HFFc6 (cell line): Measurements from ENCODE around the gene STK10. TPM values are rescaled to one million over a fixed set of nuclear protein-coding genes. Genes with fewer than 3 reads are reported as not detected.
"Not testable (repeated sequence)": the region's sequence is repeated elsewhere in the genome, so short reads cannot be mapped to it uniquely, and the experiment has no call there.

Source experiments
- DNase-seq: peaks from one replicate; pipeline ENCODE4 v3.0.0-alpha.2; 2018
- H3K27ac Mint-ChIP-seq: 2 replicates; pipeline ENCODE4 v1.8.0; 2020; ENCODE audit warnings: mild to moderate bottlenecking, mixed read lengths
- H3K27me3 Mint-ChIP-seq: 2 replicates; pipeline ENCODE4 v1.8.0; 2021; ENCODE audit warnings: mild to moderate bottlenecking, moderate library complexity, mixed read lengths; ENCODE audit not compliant: insufficient read depth
- H3K36me3 Mint-ChIP-seq: 2 replicates; pipeline ENCODE4 v1.8.0; 2021; ENCODE audit warnings: low read depth, mixed read lengths
- H3K4me1 Mint-ChIP-seq: 2 replicates; pipeline ENCODE4 v1.8.0; 2020; ENCODE audit warnings: low read depth, mixed read lengths
- H3K4me3 Mint-ChIP-seq: 2 replicates; pipeline ENCODE4 v1.8.0; 2020; ENCODE audit warnings: mild to moderate bottlenecking, moderate library complexity, mixed read lengths
- H3K9me3 Mint-ChIP-seq: 2 replicates; pipeline ENCODE4 v1.8.0; 2020; ENCODE audit warnings: mild to moderate bottlenecking, mixed read lengths
- total RNA-seq, 6 experiments: library from RNA; stranded (reverse); fragmentation: NEBNext Ultra II Directional; extraction: Animal tissue kit (Norgen Biotek cat#: 25700); gene quantifications; 2 replicates in 1 of 6; 3 replicates in 5 of 6; pipeline ENCODE4 v1.2.3, GENCODE V29; 2021
- TF ChIP-seq, protein P1 (sequence below): fragments of 200-600 bp; sonication (generic); IDR thresholded peaks from 2 replicates; pipeline ENCODE4 v1.5.0; 2021; ENCODE audit warnings: antibody characterized with exemption, mild to moderate bottlenecking

STK10 gene
- total RNA-seq, 6 experiments from 2014 or later, result 39.8 to 51.6 (median 47.5) TPM

DNA sequence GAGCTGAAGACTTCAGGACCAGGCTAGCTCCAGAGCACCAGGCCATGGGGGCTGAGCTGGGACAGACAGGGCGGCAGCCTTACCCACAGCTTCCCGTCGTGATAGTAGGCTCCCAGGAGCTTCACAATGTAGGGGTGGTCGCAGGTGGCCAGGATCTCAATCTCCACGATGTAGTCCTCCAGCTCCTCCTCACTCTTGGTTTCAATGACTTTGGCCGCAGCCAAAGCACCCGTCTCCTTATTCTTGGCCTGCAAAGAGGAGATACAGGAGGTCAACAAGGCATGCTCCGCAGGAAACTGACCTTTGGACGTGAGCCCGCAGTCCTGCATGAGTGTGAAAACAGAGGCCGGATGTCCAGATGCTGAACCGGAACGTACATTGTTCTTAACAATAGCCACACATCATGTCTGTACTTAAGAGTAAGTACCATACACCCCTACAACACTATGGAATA lies 31.5 kb downstream of the STK10 start:
- Mint-ChIP-seq H3K36me3 (peaks cover 38% of the 10 kb centered on the region), H3K4me3 (no peak overlapping the region), H3K9me3 (no peaks in the 10 kb centered on the region), H3K4me1 (0 out of 2 replicates have a peak, but pooled peaks cover 5% of the 10 kb centered on the region), H3K27me3 (no peaks in the 10 kb centered on the region; the same call in 1 of the 2 replicates), H3K27ac (no peak overlapping the region)
- TF ChIP-seq, protein P1, sequence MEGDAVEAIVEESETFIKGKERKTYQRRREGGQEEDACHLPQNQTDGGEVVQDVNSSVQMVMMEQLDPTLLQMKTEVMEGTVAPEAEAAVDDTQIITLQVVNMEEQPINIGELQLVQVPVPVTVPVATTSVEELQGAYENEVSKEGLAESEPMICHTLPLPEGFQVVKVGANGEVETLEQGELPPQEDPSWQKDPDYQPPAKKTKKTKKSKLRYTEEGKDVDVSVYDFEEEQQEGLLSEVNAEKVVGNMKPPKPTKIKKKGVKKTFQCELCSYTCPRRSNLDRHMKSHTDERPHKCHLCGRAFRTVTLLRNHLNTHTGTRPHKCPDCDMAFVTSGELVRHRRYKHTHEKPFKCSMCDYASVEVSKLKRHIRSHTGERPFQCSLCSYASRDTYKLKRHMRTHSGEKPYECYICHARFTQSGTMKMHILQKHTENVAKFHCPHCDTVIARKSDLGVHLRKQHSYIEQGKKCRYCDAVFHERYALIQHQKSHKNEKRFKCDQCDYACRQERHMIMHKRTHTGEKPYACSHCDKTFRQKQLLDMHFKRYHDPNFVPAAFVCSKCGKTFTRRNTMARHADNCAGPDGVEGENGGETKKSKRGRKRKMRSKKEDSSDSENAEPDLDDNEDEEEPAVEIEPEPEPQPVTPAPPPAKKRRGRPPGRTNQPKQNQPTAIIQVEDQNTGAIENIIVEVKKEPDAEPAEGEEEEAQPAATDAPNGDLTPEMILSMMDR, result no peak
- DNase-seq, result no peak

DNA sequence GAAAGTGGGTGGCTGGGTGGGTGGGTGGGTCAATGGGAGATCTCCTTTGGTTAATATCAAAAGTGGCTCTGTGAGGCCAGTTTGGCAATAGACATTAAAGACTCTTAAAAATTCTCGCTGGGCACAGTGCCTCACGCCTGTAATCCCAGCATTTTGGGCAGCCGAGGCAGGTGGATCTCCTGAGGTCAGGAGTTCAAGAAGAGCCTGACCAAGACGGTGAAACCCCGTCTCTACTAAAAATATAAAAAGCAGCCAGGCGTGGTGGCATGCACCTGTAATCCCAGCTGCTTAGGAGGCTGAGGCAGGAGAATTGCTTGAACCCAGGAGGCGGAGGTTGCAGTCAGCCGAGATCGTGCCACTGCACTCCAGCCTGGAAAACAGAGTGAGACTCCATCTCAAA lies 32.9 kb downstream of the STK10 start:
- not testable (repeated sequence) for H3K4me3 Mint-ChIP-seq, H3K27me3 Mint-ChIP-seq, H3K27ac Mint-ChIP-seq, H3K9me3 Mint-ChIP-seq, DNase-seq
- peaks cover 16% of the 10 kb centered on the region for H3K4me1 Mint-ChIP-seq
- H3K36me3 Mint-ChIP-seq, result peaks cover 41% of the 10 kb centered on the region

DNA sequence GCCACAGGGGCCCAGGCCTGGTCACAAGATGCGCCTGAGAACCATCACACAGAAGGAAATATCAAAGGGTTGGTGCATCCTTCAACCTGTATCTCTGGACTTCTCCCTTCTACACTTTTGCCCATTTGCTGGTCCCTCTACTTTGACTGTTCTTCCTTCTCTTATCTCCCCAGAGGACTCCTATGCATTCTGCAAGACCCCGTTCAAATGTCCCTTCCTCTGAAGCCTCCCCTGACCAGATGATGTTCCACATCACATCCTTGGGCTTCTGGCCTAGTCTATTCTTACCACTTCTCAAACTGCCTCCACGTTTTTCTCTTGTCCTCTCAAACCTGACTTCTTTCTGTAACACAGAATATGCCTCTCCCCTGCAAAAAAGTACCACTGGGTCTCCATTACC lies 34.3 kb downstream of the STK10 start:
- TF ChIP-seq, protein P1, result no peak
- no peaks in the 10 kb centered on the region; the same call in 1 of the 2 replicates for H3K27me3 Mint-ChIP-seq
- H3K27ac Mint-ChIP-seq, result peak overlapping the region; percentile 44
- no peak for DNase-seq
- H3K4me3 Mint-ChIP-seq, result no peak overlapping the region
- H3K4me1 Mint-ChIP-seq, result peaks cover 26% of the 10 kb centered on the region
- no peaks in the 10 kb centered on the region for H3K9me3 Mint-ChIP-seq
- H3K36me3 Mint-ChIP-seq, result peaks cover 41% of the 10 kb centered on the region

DNA sequence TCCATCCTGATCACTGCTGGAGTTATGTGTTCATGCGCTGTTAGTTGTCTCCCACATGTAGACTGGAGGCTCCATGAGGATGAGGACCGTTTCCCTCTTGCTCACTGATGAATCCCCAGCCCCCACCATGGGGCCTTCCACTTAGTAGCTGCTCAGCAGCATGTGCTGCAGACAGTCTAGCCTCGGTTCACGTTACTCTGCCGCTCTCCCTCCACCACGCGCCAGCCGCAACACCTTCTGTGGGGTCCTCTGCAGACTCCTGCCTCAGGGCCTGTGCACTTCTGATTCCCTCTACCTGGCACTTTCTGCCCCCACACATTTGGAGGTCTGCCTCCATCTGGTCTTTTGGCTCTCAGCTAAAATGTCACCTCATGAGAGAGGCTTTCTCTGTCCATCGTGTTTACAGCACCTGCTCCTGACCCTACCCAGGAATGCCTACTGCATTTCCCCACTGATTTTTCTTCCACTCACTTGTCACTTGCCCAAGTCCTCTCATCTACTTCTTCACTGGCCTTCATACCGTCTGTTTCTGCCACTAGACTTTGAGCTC lies 36.3 kb downstream of the STK10 start:
- no peaks in the 10 kb centered on the region for H3K9me3 Mint-ChIP-seq
- H3K4me3 Mint-ChIP-seq, result no peak overlapping the region
- DNase-seq, result no peak
- H3K4me1 Mint-ChIP-seq, result peaks cover 27% of the 10 kb centered on the region
- peaks cover 33% of the 10 kb centered on the region for H3K36me3 Mint-ChIP-seq
- H3K27me3 Mint-ChIP-seq, result peaks cover 2% of the 10 kb centered on the region; the same call in 1 of the 2 replicates
- TF ChIP-seq, protein P1, result no peak
- H3K27ac Mint-ChIP-seq, result peak overlapping the region; percentile 14

DNA sequence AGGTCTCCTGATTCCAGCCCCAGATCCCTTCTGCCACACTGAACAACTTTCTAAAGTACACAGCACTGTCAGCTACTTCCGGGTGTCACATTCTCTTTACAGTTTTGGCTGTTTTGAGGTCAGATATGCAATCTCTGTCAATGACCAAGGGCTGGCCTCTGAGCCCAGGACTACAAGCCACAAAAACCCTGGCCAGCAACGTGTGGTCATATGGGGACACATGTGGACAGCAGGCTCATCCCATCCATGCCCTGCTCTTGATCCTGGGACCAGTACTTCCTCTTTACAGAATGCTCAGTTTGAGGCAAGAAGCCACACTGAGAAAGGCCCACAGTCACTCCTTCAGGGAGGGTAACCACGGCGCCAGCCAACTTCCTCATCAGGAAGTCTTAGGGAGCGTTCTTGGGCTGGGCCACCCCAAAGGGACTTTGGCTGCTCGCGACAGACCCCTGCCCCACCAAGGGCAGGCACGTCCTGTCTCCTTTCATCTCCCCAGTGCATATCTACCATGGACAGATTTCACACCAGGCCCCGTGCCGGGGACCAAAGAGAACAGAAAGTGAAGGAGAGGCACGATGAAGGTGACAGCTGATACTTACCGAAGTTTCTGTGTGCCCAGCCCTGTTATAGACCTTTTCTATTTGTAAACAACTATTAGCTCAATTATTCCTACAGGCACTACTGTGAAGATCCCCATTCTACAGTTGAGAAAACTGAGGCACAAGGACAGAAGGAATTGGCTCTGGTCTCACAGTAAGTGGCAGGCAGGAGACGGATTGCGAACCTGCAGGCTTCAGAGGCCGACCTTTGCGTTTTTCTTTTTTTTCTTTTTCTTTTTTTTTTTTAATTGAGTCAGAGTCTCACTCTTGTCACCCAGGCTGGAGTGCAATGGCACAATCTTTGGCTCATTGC lies 37.3 kb downstream of the STK10 start:
- Mint-ChIP-seq H3K4me3 (no peak overlapping the region), H3K36me3 (peaks cover 33% of the 10 kb centered on the region), H3K27me3 (peaks cover 2% of the 10 kb centered on the region; the same call in 1 of the 2 replicates), H3K4me1 (peaks cover 31% of the 10 kb centered on the region), H3K9me3 (no peaks in the 10 kb centered on the region), H3K27ac (peak overlapping the region; percentile 58)
- TF ChIP-seq, protein P1, result no peak
- DNase-seq, result no peak

DNA sequence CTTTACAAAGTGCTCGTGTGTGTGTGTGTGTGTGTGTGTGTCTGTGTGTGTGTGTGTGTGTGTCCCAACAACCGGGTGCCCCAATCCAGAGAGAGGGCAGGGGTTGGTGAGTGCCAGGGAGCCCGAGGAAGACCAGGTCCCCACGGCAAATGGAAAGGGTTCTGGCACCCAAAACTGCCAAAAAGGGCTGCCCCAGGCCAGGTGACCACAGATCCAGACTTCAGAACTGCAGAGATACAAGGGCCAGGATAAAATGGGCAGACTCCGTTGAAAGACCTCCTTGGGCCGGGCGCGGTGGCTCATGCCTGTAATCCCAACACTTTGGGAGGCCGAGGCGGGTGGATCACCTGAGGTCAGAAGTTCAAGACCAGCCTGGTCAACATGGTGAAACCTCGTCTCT lies 38.5 kb downstream of the STK10 start:
- H3K9me3 Mint-ChIP-seq, H3K27me3 Mint-ChIP-seq, H3K4me3 Mint-ChIP-seq, DNase-seq: not testable (repeated sequence)
- H3K4me1 Mint-ChIP-seq, result peaks cover 37% of the 10 kb centered on the region
- peaks cover 27% of the 10 kb centered on the region for H3K36me3 Mint-ChIP-seq
- H3K27ac Mint-ChIP-seq, result peak overlapping the region; percentile 85
